Thyroid gland (tissue), 4 donors: ENCODE results near the gene RPL38. TPM values are rescaled to one million over a fixed set of nuclear protein-coding genes. Genes with fewer than 3 reads are reported as not detected.

Experiments
- DNase-seq, 2 donors: peaks; one replicate each; pipeline ENCODE4 v3.0.0-alpha.2; 2019
- H3K27ac ChIP-seq, 3 donors: fragments of 200-600 bp; sonication (generic); 1 replicate in 2 of 3; 2 replicates in 1 of 3; pipeline ENCODE4 v1.5.1; 2016 to 2019; ENCODE audit warnings: mild to moderate bottlenecking in 1 of 3, moderate library complexity in 1 of 3
- H3K27me3 ChIP-seq: fragments of 200-600 bp; sonication (generic); one replicate; pipeline ENCODE4 v1.5.1; 2019
- H3K36me3 ChIP-seq, 2 donors: fragments of 200-600 bp; sonication (generic); one replicate each; pipeline ENCODE4 v1.5.1; 2016 to 2019
- H3K4me1 ChIP-seq, 2 donors: fragments of 200-600 bp; sonication (generic); one replicate each; pipeline ENCODE4 v1.5.1; 2017 to 2019
- H3K4me3 ChIP-seq, 3 donors: fragments of 200-600 bp; sonication (generic); replicated peaks in 1 of 3; 1 replicate in 2 of 3; 2 replicates in 1 of 3; pipeline ENCODE4 v1.5.1; 2016; ENCODE audit warnings: mild to moderate bottlenecking in 1 of 3
- H3K9me3 ChIP-seq: fragments of 200-600 bp; sonication (generic); one replicate; pipeline ENCODE4 v1.5.1; 2017
- POLR2A ChIP-seq, 2 donors: fragments of 450-650 bp; IDR thresholded peaks; one replicate each; pipeline ENCODE4 v1.6.1; 2017; ENCODE audit warnings: antibody characterized with exemption in 2 of 2, mild to moderate bottlenecking in 2 of 2, moderate library complexity in 1 of 2
- WGBS, 2 donors: methylation state at CpG; one replicate each; pipeline ENCODE4 v1.1.5; 2017; 5-methylcytosine and 5-hydroxymethylcytosine counted together
- intact Hi-C: fragments of 100-400 bp; cut with DNase I; formaldehyde crosslinking; loops from one replicate; pipeline ENCODE4 v1.15.1; 2023
- total RNA-seq, 4 donors: library from RNA; depleted of rRNA; stranded (reverse); fragments of >200 nt; gene quantifications; one replicate each; pipeline ENCODE4 v1.2.3, GENCODE V29; 2016
- TF ChIP-seq, protein P1 (sequence below), 6 experiments: fragments of 200-600 bp in 3 of 6; fragments of 450-650 bp in 3 of 6; sonication (generic) in 3 of 6; IDR thresholded peaks; one replicate each; pipeline ENCODE4 v1.5.1; 2016 to 2019; ENCODE audit warnings: antibody characterized with exemption in 6 of 6, mild to moderate bottlenecking in 2 of 6, inconsistent platforms in 1 of 6, moderate library complexity in 1 of 6

The RPL38 gene
- total RNA-seq, 4 donors from 2014 or later = 320 to 657 (median 412) TPM

DNA sequence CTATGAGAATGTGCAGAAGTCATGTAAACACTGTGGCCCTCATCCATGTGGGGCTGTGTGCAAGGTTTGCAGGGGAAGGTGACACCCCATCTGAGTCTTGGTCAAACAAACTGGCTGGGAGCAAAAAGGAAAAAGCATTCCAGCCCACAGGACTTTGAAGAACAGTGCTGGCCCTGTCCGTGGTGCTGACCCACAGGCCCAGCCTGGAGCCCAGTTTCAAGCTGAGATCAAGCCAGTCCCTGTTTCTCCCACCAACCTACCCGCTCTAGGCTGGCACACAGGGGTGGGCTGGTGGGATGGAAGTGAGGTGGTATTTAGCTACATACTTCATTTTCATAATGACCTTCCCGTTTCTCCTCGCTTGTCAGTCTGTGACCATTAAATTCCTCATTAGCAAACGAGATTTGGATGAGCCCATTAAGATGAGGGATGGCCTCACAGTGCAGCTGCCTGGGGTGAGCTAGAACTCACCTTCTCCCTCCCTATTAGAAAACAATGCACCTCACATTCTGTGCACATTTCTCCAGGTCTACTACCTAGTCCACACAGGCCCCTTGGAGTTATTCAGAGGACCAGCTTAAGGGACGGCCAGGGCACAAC lies 12.6 kb upstream of the RPL38 start:
- Histone ChIP-seq H3K4me1 (no peaks in the 10 kb centered on the region), H3K9me3 (no peaks in the 10 kb centered on the region), H3K36me3 (no peaks in the 10 kb centered on the region), H3K4me3 (no peak overlapping the region), H3K27me3 (no peaks in the 10 kb centered on the region), H3K27ac (no peak overlapping the region)
- TF ChIP-seq POLR2A (IDR thresholded peaks at IDR 0.05) = no peak
- TF ChIP-seq, protein P1, sequence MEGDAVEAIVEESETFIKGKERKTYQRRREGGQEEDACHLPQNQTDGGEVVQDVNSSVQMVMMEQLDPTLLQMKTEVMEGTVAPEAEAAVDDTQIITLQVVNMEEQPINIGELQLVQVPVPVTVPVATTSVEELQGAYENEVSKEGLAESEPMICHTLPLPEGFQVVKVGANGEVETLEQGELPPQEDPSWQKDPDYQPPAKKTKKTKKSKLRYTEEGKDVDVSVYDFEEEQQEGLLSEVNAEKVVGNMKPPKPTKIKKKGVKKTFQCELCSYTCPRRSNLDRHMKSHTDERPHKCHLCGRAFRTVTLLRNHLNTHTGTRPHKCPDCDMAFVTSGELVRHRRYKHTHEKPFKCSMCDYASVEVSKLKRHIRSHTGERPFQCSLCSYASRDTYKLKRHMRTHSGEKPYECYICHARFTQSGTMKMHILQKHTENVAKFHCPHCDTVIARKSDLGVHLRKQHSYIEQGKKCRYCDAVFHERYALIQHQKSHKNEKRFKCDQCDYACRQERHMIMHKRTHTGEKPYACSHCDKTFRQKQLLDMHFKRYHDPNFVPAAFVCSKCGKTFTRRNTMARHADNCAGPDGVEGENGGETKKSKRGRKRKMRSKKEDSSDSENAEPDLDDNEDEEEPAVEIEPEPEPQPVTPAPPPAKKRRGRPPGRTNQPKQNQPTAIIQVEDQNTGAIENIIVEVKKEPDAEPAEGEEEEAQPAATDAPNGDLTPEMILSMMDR (IDR thresholded peaks at IDR 0.05) = no peak
- 42 to 53% methylated on average over 6 of the region's 6 CpGs for WGBS, 2 donors
- intact Hi-C loops = no loop called here
- peak in 1 of 2 donors; percentile 23 for DNase-seq

DNA sequence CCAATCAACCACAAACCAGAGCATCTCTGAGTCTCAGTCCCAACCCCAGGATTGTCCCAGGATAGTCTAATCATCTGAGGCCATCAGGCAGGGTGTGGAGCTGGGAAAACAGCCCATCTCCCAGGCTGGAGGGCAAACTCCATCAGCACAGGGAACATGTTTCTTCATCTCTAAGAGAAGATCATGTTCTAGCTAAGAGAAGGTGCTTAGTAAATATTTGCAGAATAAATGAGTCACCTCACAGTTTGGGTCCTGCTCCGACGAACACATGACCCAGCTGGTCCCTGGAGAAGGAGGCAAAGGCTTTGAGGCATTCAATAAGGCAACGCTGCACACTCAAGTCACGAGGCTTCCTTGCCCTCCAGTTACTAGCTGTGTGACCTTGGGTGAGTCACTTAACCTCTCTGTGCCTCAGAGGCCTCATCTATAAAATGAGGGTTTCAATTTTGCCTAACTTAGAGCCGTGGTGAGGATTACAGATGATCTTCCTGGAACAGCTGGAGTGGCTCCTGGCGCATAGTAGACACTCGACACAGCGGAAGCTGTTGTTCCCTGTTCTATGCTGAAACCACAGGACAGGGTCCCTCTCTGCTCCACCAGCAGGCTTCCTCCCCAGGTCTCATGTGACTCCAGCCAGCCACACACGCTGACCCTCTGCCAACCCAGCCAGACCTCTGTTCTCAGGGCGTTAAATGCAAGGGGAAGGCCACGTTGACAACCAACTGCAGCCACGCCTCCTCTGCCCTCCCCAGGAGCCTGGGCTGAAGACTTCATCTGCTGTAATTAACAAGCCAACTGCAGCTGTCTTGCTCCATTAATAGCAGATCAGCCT lies 10.3 kb upstream of the RPL38 start:
- Histone ChIP-seq H3K9me3 (no peaks in the 10 kb centered on the region), H3K36me3 (no peaks in the 10 kb centered on the region), H3K4me3 (no peak overlapping the region), H3K27me3 (no peaks in the 10 kb centered on the region), H3K4me1 (no peaks in the 10 kb centered on the region), H3K27ac (no peak overlapping the region)
- WGBS, 2 donors = 57 to 68% methylated on average over 7 to 8 of the region's 12 CpGs
- TF ChIP-seq POLR2A (IDR thresholded peaks at IDR 0.05) = no peak
- TF ChIP-seq, protein P1 (IDR thresholded peaks at IDR 0.05) = no peak
- no peak for DNase-seq
- intact Hi-C loops = no loop called here

DNA sequence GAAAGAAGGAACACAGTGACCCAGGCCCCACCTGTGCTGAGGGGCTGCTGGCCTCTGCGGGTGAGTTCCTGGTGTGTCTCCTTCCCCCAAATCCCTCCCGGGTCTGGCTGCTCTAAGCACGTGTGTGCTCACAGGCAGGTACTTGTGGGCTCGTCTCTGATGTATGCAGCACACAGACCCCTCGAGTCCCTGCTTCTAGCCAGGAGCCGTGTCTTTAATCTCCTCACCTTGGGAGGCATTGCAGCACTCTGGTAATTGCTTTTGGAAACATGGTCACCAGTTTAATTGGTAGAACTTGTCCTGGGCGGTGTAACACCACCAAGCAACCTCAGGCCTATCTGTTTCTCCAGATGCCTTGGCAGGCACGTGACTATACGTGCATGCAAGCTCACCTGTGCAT lies 8.8 kb upstream of the RPL38 start:
- intact Hi-C loops = no loop called here
- 63% methylated on average over 8 to 9 of the region's 9 CpGs for WGBS, 2 donors
- TF ChIP-seq, protein P1 (IDR thresholded peaks at IDR 0.05) = no peak
- no peak for TF ChIP-seq POLR2A (IDR thresholded peaks at IDR 0.05)
- Histone ChIP-seq H3K27me3 (no peaks in the 10 kb centered on the region), H3K9me3 (no peaks in the 10 kb centered on the region), H3K27ac (no peak overlapping the region), H3K4me3 (no peak overlapping the region), H3K36me3 (no peaks in the 10 kb centered on the region), H3K4me1 (no peaks in the 10 kb centered on the region)
- no peak for DNase-seq

DNA sequence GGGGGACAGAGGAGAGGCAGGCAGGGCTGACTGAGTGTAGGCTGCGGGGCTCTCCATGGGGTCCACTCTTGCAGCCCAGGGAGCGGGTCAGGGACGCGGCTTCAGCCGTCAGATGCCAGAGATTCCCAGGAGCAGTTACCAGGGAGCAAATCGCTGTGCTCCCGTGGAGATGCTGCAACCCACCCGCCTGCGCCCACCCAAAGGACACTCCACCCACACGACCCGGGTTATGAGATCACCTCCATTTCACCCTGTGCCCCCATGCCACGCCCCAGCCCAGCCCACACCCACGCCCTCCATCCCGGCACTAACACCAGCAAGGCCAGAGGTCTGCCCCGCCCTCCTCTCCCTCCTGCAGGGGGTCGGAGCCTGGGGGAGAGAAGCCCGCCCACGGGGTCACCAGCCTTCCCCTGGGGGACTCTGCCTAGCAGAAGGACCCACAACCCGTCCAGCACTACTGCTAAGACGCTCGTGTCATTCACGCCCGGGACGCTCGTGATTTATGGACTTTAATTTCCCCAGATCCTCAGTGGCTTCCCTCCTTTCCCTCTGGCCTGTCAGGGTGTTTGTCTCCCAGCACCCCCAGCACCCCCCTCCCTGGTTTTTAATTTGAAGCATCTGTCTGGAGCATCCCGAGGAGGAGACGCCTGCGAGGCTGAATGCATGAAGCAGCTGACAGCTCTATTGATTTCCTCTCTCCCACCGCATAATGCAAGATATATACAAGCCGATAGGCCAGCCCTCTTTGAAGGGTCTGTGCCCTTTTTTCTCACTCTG lies 6.7 kb upstream of the RPL38 start:
- intact Hi-C loops = no loop called here
- 62 to 66% methylated on average over 24 to 28 of the region's 30 CpGs for WGBS, 2 donors
- no peaks in the 10 kb centered on the region for H3K36me3 ChIP-seq
- no peaks in the 10 kb centered on the region for H3K27me3 ChIP-seq
- no peaks in the 10 kb centered on the region for H3K9me3 ChIP-seq
- DNase-seq = no peak
- H3K4me1 ChIP-seq = no peaks in the 10 kb centered on the region
- TF ChIP-seq POLR2A (IDR thresholded peaks at IDR 0.05) = no peak
- TF ChIP-seq, protein P1 (IDR thresholded peaks at IDR 0.05) = no peak
- no peak overlapping the region for H3K27ac ChIP-seq
- no peak overlapping the region for H3K4me3 ChIP-seq
